Posterior vena cava (tissue), 2 donors: Measurements from ENCODE around the gene MEF2C. TPM values are rescaled to one million over a fixed set of nuclear protein-coding genes. Genes with fewer than 3 reads are reported as not detected.
A peak's percentile ranks its signal among the peaks of the same experiment; 100 is the strongest.

ENCODE experiments used
- DNase-seq: peaks from one replicate; pipeline ENCODE4 v3.0.0-alpha.2; 2020; ENCODE audit warnings: low spot score
- intact Hi-C, 2 donors: fragments of 100-400 bp; cut with DNase I; formaldehyde crosslinking; loops; one replicate each; pipeline versions ENCODE4 v1.14.1 to v1.14.2; 2022 to 2023
- total RNA-seq, 2 donors: library from RNA; stranded (reverse); fragmentation: NEBNext Ultra II Directional; extraction: Animal tissue kit (Norgen Biotek cat#: 25700); gene quantifications; one replicate each; pipeline ENCODE4 v1.2.1, GENCODE V29; 2021
- donor health status: DM: yes; HTN: yes; CAD: no.
- donor health status: DM: yes; HTN: yes; CAD: no.

Gene MEF2C
- total RNA-seq, 2 donors from 2014 or later, result 86.7 to 94.1 TPM

DNA sequence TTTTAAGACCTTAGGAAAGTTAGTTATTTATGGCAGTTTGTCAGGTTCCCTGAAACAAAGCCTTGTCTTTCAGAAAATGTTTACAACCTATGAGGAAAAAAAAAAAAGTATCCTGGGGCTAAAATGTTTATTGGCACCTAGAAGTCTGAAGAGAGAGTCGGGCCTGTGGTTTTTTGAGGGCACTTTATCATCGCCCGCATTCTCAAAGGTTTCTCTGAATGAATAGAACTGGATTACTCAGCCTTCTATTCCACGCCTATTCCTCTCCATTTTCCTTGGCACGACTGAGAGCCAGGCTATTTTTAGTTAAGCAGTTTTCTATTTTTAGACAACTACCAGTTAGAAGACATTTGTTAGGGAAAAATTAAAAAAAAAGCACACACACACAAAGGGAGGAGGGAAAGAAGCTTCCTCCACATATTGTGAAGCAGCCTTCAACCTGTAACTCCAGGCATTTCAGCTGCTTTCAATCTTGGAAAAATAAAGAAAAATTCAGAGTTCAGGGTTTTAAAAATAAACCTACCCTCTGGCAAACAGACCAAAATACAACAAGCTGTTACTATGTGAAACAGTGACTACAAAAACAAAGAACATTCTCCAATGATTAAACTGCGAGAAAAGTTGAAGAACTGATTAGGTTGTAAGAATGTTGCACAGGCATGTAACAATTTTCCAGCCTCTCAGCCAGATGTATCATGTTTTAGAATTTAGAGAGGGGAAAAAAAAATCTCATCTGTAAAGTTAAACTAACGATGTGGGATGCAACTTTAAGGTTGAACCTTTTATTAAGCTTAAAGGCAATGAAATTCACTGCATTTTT, 97.0 kb downstream of the MEF2C start:
- intact Hi-C loops, result loop anchor here in 1 of 2 donors (2.0 to 5.0 kb wide), 2 partner anchors 47 to 96 kb away; partner anchors contain the start of gene MEF2C

DNA sequence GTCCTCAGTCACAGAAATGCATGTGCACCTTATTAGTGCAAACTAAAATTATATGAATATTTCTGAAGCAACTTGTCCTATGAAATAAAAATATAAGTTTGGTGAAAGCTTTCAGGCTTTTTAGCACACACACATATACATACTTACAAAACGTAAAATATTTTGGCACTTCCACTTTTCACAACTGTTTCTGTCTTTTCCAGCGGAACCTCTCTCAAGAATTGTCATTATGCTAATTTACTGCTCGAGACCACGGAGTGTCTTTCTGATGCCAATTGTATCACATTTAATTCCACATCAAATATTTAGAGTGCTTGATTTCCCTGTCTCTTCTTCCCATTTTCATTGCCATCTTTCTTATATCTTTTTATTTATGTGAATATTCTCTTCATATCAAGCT, 100.4 kb downstream of the MEF2C start:
- DNase-seq, result no peak
- intact Hi-C loops, result no loop called here

More for the DNA sequence above, 97.0 kb downstream of the MEF2C start:
- no peak for DNase-seq

DNA sequence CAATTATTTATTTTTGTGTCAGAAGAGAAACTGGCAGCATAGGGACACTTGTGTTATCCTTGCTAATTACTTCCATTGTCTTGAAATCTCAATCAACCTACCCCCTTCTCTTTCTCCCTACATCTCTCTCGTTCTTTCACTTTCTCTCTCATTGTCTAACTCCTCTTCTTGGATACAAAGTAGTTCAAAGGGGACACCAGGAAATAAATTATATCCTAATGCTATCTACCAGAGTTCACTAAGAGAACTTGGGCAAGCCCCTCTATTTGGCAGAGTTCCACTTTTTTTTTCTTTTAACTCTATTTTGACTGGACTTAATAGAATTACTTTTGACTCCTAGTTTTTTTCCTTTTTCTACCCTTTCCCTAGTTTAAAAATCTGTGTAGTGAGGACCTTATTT, 102.2 kb downstream of the MEF2C start:
- no peak for DNase-seq
- intact Hi-C loops, result no loop called here

DNA sequence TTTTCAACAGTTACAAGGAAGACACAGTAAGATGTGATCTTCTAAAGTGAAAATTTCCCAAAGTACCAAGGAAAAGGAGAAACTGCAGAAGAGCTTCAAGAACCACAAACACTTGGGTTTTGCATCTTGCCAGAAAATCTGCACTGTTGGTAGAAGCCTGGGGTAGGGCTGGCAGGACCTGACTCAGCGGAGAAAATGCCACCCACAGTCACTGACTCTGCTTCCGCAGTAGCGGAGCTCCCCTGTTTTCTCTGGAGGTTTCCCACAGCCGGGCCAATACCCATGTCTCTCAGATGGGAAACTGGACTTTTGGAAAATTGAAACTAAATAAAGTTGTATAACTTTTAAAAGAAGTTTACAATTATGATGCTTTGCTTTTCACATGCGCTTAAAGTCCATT, 104.2 kb downstream of the MEF2C start:
- DNase-seq, result no peak
- intact Hi-C loops, result no loop called here

DNA sequence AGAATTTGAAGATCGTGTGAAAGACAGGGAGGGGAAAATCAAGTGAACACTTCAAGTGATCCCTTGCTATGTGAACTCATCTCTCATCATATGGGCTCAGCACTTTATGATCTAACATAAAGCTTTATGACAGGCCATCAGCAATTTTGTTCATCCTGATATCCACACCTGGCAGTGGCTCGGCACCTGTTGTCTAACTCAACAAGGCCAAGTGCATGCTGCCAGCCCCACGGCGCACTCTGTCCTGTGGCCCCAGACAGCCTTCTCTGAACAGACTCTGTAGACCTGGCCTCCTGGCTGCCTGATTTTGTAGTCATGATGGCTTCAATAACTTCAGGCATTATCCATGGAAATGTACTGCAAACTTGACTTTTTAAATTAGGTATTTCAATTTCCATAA, 106.3 kb downstream of the MEF2C start:
- no peak for DNase-seq
- intact Hi-C loops, result no loop called here

DNA sequence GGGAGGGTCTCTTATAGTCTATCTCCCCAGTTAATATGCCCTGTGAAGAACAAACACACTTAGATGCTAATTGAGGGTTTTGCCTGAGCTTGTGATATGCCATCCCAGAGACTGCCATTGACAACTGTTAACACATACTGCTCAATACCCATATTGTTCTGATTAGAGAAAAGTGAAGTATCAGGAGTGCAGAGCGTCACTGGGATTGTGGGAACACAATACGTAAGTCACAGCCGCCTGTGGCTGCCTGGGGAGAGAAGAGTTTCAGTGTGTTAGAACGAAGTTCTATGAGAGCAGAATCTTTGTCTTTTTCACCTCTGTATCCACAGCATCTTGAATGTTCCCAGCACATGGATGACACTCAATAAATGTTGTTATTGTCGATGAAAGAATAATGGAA, 110.2 kb downstream of the MEF2C start:
- DNase-seq, result no peak
- intact Hi-C loops, result no loop called here

DNA sequence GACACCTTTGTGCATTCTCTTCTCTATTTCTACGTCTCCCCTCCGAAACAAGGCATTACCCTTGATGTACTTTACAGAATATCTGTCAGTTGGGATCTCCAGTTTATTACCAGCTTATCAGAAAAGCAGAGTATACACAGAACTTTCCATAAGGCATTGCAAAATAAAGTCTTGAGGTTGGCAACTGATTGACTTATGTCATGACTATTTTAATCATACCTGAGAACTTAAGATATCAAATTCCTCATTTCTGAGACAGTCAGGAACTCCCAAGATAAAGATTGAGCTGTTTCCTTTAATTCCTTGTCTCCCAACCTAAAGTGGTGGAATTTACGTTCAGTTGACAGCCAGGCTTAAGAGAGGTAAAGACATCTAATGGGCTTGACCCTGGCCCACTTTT, 110.9 kb downstream of the MEF2C start:
- DNase-seq, result no peak
- intact Hi-C loops, result no loop called here

DNA sequence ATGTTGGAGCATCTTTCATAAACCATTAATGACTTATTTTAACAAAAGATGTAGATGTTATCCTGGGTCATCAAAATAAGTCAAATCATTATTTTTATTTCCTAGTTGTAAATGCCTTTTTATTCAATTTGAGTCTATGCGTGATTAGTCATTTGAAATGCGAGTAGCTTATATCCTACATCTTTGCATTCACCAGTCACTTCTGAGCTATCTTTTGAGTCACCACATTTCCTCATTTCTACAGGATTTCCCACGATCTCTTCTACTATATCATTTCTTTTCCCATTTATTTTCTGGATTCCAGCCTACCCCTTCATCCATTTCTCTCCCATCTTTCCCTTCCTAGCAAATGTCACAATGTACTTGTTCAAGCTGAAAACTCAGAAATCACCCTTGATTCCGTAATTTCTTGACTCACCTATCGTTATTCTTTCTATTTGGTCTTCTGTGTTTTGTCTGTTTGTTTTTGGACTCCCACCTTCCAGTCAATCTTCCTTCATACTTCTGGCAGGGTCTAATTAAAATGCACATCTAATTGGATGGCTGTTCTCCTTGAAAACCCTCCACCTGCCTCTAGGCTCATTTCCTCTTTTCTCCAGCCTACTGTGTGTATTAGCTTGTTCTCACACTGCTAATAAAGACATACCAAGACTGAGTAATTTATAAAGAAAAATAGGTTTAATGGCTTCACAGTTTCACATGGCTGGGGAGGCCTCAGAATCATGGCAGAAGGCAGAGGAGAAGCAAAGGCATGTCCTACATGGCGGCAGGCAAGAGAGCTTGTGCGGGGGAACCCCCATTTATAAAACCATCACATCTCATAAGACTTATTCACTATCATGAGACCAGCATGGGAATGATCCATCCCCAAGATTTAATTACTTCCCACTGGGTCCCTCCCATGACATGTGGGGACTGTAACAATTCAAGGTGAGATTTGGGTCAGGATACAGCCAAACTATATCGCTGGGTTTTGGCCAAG, 112.4 kb downstream of the MEF2C start:
- no peak for DNase-seq
- intact Hi-C loops, result no loop called here

DNA sequence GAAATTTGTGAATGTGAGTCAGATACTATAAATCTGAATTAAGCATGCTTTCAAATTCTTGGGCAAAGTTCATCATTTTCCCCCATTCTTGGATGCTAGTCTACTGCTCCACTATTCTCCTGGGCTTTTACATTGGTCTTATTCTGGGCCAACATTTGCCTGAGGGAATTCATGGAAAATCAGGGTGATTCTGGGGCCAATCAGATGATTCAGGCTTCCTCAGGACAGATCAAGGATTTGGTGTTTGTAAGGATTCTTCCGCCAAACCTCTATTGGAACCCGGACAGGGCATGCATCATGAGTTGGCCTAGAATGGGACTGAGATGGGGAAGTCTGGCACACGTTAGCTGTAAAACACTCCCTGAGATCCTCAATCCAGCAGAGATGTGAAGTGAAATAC, 113.8 kb downstream of the MEF2C start:
- peak; percentile 81 for DNase-seq
- intact Hi-C loops, result no loop called here

DNA sequence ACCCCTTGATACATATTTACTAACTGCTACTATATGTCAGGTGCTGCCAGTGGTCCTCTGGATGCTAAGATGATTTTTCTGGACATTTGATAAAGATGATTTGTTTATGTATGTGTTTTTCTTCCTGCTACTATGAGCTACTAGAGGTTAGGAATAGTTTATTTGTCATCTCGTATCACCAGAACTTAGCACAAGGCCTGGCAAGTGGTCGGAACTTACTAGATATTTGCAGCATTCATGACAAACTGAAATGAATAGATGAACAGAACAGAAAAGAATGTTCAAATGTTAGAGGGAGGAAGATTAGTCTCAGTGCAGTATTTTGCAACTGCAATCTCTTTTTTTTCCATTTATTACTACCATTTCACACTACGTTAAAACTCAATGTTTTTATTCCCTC, 114.6 kb downstream of the MEF2C start:
- intact Hi-C loops, result no loop called here
- DNase-seq, result no peak

DNA sequence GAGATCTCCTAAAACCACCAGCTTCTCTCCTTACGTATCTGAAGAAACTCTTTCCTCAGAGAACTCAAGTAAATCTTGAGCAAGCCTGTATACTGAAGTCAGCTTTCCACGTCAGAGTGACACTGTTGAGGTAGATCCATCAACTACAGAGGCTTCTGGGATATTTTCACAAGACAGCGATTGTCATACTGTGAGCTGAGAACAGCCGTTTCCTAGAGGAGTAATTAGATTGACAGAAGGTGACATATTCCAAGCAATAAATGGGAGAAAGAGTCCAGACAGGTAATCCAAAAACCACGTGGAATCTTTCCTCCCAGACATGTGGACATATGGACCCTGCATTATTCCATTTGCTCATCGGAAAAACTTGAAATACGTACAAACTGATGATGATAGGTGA, 117.2 kb downstream of the MEF2C start:
- DNase-seq, result no peak
- intact Hi-C loops, result no loop called here

DNA sequence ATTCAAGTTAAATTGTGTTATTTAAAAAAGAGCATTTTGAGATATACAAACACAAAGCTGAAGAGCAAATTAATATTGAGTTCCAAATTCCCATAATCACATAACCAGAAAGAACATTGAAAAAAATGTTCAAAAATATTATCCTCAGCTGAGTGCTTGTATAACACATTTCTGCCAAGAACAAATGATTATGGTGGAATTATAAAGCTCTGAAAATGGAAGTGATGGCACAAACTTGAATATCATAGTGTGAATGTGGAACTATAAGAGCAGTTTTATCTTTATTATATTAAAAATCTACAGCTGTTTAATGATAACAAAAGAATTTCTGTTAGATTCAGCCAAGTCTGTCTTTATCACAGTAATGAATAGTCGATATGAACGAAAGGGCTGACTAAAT, 117.8 kb downstream of the MEF2C start:
- intact Hi-C loops, result no loop called here
- no peak for DNase-seq

DNA sequence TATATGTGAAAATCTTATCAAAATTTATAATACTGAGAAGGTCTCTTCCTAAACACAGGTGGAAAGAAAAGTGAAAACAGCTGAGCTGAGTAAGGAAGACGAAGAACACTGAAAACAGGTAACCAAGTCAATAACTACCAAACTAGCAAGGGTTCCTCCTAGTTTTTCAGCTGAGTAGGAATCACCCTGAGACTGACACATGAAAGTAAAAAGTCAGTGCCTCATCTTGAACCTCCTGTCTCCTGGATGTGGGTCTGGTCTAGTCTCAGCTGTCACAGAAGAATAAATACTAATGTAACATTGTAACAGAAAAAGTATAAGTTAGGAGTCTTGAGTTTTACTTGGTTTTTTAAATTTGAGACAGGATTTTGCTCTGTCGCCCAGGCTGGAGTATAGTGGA, 121.0 kb downstream of the MEF2C start:
- no peak for DNase-seq
- intact Hi-C loops, result no loop called here

DNA sequence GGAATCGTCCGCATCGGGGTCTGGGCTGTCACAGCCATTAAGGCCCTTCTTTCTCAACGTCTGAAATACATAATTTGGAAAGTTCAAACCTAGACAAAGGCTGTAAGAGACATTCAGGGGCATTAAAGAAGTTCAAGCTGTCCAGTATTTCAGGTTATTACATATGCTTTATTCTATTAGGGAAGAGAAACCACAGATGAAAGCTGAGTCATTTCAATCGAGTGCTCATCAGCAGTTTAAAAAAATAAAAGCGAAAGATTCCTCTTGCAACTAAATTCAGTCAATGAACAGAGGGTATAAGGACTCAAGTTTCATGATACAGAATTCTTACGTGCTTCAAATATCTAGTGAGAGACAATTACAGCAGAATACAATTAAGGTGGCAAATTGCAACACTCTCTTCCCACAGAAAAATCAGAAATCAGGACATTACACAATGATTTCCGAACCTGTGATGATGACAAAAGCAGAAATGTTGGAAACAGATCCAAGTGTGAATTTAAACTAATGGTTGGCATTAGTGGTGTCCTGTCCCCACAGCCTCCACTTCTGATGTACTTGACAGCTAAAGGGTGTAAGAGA, 121.6 kb downstream of the MEF2C start:
- intact Hi-C loops, result no loop called here
- DNase-seq, result no peak

DNA sequence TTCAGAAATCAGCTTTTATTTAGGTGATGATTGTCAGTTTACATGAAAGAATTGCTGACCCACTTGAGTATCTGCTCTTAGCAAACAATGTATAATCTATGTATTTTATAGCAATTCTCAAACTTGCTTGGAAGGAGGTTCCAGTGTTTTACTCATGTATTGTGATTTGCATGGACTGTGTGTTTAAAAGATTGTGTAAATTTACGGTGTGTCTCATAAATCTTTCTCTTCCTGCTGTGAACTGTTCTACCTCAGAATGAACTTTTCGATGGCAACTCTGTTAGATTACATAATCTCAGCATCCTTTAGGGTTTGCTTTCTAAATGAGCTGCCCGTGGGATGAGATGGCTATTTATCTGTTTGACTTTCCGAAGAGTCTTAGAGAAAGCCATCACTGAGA, 122.5 kb downstream of the MEF2C start:
- intact Hi-C loops, result no loop called here
- no peak for DNase-seq

DNA sequence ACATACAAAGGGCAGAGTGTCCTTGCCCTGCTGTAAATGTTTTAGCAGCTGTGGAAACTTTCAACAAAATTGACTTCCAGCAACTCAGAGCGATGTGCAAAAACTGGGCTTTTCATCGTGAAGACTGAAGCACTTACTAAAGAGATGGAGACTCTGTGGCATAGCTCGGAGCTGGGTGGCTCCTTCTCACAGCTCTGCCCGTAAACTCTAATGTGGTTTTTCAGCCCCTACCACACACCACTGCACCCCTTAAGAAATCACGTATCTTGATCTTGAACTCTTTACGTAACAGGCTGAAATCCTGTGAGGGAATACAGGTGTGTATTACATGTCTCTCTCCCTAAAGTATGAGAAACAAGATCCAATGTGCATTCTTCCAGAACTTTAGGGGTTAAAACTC, 124.4 kb downstream of the MEF2C start:
- DNase-seq, result no peak
- intact Hi-C loops, result no loop called here

DNA sequence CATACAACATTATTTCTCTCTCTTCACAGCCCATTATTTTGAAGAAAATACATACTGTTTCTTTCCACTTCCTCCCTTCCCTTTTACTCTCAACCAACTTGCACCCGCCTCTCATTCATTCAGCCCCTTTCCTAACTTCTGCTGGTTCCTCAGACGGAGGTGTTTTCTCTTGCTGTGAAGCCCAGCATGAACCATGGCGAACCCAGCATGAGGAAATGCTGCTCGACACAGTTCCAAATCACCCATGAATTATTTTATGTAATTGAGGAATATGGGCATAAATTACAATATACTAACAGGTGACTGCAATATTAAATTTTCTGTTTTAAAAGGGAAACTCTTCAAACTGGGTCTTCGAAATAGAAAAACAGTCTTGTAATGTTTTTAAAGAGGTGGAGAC, 124.8 kb downstream of the MEF2C start:
- intact Hi-C loops, result no loop called here
- no peak for DNase-seq

DNA sequence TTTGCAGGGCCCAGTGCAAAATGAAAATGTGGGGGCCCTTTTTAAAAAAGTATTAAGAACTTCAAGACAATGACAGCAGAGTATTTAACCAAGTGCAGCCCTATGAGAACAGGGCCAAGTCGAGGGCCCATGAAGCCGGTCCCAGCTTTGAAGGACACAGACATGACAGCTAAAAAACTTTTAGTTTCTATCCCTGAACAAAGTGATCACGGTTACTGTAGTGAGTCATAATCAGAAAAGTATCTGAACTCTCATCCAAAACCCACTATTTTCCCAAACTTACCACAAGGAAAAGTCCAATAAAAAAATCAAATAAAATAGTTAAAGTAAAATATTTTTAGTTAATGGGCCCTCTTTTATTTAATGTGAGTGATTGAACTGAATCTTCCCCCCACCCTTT, 126.0 kb downstream of the MEF2C start:
- no peak for DNase-seq
- intact Hi-C loops, result no loop called here

DNA sequence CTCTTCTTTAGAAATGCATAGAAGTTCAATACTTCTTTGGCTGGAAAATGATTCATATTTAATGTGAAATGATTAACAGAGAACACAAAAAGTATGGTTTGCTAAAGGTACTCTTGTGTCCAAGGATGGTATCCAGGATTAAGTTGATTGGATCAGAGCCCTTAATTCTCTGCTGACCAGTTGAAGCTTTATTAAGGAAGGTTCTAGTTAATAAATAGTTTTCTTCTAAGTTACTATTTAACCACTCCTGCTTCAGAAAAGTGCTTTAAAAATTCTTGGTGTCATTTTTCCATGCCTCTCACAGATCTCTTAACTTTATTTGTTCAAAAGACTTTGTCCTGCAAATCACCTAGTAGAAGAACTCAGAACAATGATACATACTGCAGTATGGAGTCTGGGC, 134.3 kb downstream of the MEF2C start:
- no peak for DNase-seq
- intact Hi-C loops, result no loop called here

DNA sequence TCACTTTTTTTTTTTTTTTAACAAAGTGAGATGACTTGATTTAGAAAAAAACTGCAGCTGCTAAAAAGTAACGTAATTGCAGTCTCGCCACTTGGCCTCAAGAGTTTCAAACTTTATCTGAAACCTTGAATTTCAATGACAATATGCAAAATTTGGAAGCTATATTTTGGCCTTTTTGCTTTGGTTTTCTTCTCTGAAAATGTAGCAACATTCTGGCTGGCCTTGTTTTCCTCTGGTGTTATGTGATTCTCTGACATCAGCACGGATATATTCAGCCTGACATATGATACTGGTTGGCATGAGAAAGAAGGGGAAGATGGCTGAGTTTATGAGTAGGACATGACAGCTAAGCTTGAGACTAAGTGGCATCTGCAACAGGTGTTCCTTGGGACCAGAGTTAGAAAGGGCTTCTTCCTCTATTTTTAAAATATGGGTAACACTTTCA, 136.5 kb downstream of the MEF2C start:
- intact Hi-C loops, result no loop called here
- DNase-seq, result no peak
